Measurements from ENCODE around the gene AGFG2.

GRCh38 chr7:100613412-100614175 is 74.6 kb downstream of the AGFG2 start:
- TF ChIP-seq POLR2A (IDR thresholded peaks at IDR 0.05) (no peak), CTCF (IDR thresholded peaks at IDR 0.05) (no peak), EP300 (IDR thresholded peaks at IDR 0.05; ENCODE audit: low read depth) (no peak)

Data from transverse colon (tissue), 3 donors.